ENCODE measurements around the gene PNLIPRP3.

DNA sequence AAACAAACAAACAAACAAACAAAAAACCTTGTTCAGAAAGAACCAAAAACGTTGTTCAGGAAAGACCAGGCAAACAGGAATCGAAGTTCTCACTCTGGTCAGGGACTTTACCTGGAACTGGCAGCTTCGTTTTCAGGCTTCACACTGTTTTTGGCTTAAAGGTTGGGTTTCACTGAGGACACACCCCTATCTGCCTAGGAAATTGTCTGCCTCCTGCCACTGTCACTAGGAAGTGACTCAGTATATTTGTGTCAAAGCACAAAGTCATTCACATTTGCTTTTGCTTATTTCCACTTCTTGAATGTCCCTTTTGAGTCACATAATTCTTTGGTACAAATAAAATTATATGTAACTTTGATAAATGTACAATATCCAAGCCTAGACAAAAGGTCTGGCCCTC, 37.9 kb downstream of the PNLIPRP3 start:
- no peak for TF ChIP-seq EZH2 (IDR thresholded peaks at IDR 0.05; ENCODE audit: low read length, missing control alignments)
- no peak for TF ChIP-seq CTCF (conservative IDR thresholded peaks at IDR 0.05 in 1 of 2, IDR thresholded peaks at IDR 0.05 in 1 of 2; ENCODE audit: low read depth in 1 of 2, low read length in 2 of 2)

All from fibroblast of lung (primary cell).